SK-N-MC (cell line): ENCODE measurements around the gene INSR.

Experiments used
- DNase-seq: peaks from one replicate; pipeline ENCODE4 v3.0.0-alpha.2; 2011; ENCODE audit warnings: low read depth, low spot score
- H3K27ac ChIP-seq: fragments of 200-600 bp; sonication (generic); 2 replicates; pipeline ENCODE4 v1.5.1; 2016; ENCODE audit warnings: mixed run types
- H3K36me3 ChIP-seq: fragments of 200-600 bp; sonication (generic); 2 replicates; pipeline ENCODE4 v1.6.1; 2017; ENCODE audit warnings: antibody characterized with exemption, low read length, mixed read lengths; ENCODE audit not compliant: insufficient read depth
- H3K4me3 ChIP-seq: fragments of 200-600 bp; sonication (generic); 2 replicates; pipeline ENCODE4 v1.5.1; 2016
- H3K9ac ChIP-seq: fragments of 200-600 bp; sonication (generic); 2 replicates; pipeline ENCODE4 v1.8.0; 2017; ENCODE audit warnings: mixed run types, mixed read lengths; ENCODE audit not compliant: insufficient read length
- H3K9me3 ChIP-seq: fragments of 200-600 bp; sonication (generic); 2 replicates; pipeline ENCODE4 v1.6.1; 2017; ENCODE audit warnings: low read depth, mild to moderate bottlenecking, antibody characterized with exemption, low read length, moderate library complexity, mixed read lengths
- EZH2 ChIP-seq: fragments of 200-600 bp; sonication (generic); IDR thresholded peaks from one replicate; pipeline ENCODE4 v1.6.1; 2017; ENCODE audit warnings: antibody characterized with exemption
- FOXP2 ChIP-seq: optimal IDR thresholded peaks from 2 replicates; pipeline ENCODE3; 2011; ENCODE audit warnings: mild to moderate bottlenecking, moderate library complexity; ENCODE audit not compliant: insufficient read depth; ENCODE audit errors: extremely low read length, control extremely low read depth
- POLR2AphosphoS5 ChIP-seq: IDR thresholded peaks from 2 replicates; pipeline ENCODE4 v1.6.1; 2012; ENCODE audit warnings: mild to moderate bottlenecking, low read depth, low read length, borderline replicate concordance

The INSR gene

DNA sequence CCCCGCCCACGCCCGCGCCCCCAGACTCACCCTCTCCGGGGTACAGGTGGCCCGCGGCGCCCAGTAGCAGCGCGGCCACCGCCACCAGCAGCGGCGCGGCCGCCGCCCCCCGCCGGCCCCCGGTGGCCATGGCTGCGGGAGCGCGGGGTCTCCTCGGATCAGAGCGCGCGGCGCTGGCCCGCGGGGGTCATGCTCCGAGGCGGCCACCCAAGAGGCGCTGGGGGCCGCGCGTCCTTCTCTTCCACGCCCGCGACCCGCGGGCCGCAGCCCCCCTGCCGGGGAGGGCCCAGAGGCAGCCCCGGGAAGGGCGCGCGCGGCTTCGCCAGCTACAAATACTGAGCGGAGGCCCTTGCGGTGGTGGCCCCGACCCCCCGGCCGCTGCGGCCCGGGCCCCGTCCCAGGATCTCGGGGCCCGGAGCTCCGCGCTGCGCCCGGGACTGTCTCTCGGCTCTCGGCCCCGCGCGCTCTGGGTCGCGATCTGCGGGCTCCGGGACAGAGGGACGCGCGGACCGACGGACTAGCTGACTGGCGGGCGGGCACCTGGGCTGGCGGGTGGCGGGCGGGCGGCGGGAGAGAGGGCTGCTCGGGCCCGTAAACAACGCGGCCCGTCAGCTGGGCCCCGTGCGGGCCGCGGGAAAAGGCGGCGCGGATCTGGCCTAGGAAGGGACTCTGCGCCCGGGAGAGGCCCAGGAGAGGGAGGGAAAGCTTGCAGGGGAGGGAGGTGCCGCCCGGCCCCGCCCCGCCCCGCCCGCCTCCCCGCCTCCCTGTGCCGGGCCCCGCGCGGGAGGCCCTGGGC is at the start of gene INSR:
Gene INSR, minus strand, starts transcription at position 653 of the 796 bp plus-strand sequence. Its CDS starts 523 bp downstream, at position 130.
- peak; percentile 98 for TF ChIP-seq FOXP2
- TF ChIP-seq EZH2 = no peak
- peak; percentile 61 for TF ChIP-seq POLR2AphosphoS5

DNA sequence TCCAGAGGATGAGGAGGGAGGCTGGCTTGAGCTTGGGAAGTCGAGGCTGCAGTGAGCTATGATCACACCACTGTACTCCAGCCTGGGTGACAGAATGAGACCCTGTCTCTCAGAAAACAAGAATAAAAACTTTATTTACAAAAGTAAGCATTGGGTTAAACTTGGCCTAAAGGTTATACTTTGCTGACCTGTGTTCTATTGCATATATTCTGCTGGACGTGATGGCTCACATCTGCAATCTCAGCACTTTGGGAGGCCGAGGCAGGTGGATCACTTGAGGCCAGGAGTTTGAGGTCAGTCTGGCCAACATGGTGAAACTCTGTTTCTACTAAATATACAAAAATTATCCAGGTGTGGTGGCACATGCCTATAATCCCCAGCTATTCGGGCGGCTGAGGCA is 47.9 kb upstream of the INSR start:
- Histone ChIP-seq H3K9me3 (no peaks in the 10 kb centered on the region), H3K4me3 (no peak overlapping the region), H3K27ac (no peak overlapping the region), H3K36me3 (no peaks in the 10 kb centered on the region), H3K9ac (no peak overlapping the region)
- no peak for TF ChIP-seq EZH2
- TF ChIP-seq POLR2AphosphoS5 = no peak
- no peak for TF ChIP-seq FOXP2
- DNase-seq = no peak

More for the DNA sequence above, at the start of gene INSR:
- Histone ChIP-seq H3K9me3 (no peaks in the 10 kb centered on the region), H3K36me3 (no peaks in the 10 kb centered on the region), H3K27ac (peak within 1 kb of the TSS; percentile 62; the same call in 1 of the 2 replicates), H3K9ac (peak within 1 kb of the TSS; percentile 91), H3K4me3 (peak within 1 kb of the TSS; percentile 86)
- DNase-seq = no peak

- Histone ChIP-seq H3K4me3 (no peak overlapping the region), H3K9ac (no peak overlapping the region), H3K36me3 (no peaks in the 10 kb centered on the region), H3K9me3 (no peaks in the 10 kb centered on the region), H3K27ac (no peak overlapping the region)
- no peak for TF ChIP-seq POLR2AphosphoS5
- TF ChIP-seq EZH2 = no peak
- no peak for TF ChIP-seq FOXP2
- DNase-seq = peak; percentile 75
These were observed 47.0 kb upstream of the INSR start for GRCh38 chr19:7340959-7341837.

GRCh38 chr19:7337380-7338194 is 43.4 kb upstream of the INSR start:
- no peaks in the 10 kb centered on the region for H3K9me3 ChIP-seq
- no peak overlapping the region for H3K4me3 ChIP-seq
- no peak overlapping the region for H3K9ac ChIP-seq
- TF ChIP-seq FOXP2 (no peak), POLR2AphosphoS5 (no peak), EZH2 (no peak)
- no peaks in the 10 kb centered on the region for H3K36me3 ChIP-seq
- no peak overlapping the region for H3K27ac ChIP-seq
- DNase-seq = no peak

GRCh38 chr19:7336321-7336973 is 42.2 kb upstream of the INSR start:
- Histone ChIP-seq H3K36me3 (no peaks in the 10 kb centered on the region), H3K27ac (no peak overlapping the region), H3K9ac (no peak overlapping the region), H3K4me3 (no peak overlapping the region), H3K9me3 (no peaks in the 10 kb centered on the region)
- TF ChIP-seq POLR2AphosphoS5 (no peak), FOXP2 (no peak), EZH2 (no peak)
- DNase-seq = no peak

DNA sequence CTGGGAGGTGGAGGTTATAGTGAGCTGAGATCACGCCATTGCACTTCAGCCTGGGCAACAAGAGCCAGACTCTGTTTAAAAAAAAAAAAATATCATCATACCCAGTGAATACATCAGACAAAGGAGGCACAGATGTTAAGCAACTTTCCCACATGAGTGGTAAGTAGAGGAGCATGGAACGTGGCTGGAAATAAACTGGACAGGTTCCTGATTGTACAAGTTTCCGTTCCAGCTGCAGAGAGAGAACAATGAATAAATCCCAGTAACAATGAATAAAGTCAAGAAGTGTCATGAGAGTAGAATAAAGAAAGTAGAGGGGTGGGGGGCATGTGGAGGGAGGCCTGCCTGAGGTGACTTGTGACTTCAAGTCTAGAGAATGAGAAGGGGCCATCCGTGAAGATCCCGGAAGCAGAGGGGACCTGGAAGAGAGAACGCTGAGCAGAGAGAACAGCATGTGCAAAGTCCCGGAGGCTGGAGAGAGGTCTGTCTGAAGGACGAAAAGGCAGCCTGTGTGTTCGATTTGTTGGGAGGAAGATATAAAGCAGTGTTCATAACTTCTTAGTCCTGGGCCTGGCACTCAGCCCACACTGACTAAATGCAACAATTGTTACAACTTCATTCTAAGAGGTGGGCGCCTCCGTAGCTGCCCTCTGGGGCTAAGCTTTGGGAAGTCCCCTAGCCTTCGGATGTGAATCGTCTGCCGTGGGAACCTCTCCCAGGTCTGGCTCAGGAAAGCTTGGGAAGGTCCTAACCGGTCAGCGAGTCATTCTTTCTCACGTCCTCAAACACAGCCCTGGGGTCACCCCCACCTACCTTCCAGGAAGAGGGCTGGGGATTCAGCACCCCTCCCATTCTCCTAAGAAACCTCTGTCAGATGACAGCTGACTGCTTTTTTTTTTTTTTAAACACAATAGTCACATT is 39.2 kb upstream of the INSR start:
- TF ChIP-seq FOXP2 (no peak), EZH2 (no peak), POLR2AphosphoS5 (no peak)
- no peak overlapping the region for H3K9ac ChIP-seq
- H3K9me3 ChIP-seq = no peaks in the 10 kb centered on the region
- H3K27ac ChIP-seq = no peak overlapping the region
- no peaks in the 10 kb centered on the region for H3K36me3 ChIP-seq
- no peak for DNase-seq
- no peak overlapping the region for H3K4me3 ChIP-seq

GRCh38 chr19:7331446-7331845 is 37.2 kb upstream of the INSR start:
- Histone ChIP-seq H3K9ac (no peak overlapping the region), H3K36me3 (no peaks in the 10 kb centered on the region), H3K9me3 (no peaks in the 10 kb centered on the region), H3K27ac (no peak overlapping the region), H3K4me3 (no peak overlapping the region)
- TF ChIP-seq POLR2AphosphoS5 (no peak), FOXP2 (no peak), EZH2 (no peak)
- no peak for DNase-seq
